Measurements from ENCODE around the gene OIP5. TPM values are rescaled to one million over a fixed set of nuclear protein-coding genes. Genes with fewer than 3 reads are reported as not detected.

Gene OIP5
- total and polyA plus RNA-seq, 2 donors from 2014 or later = 0.94 TPM; not detected in 1

DNA sequence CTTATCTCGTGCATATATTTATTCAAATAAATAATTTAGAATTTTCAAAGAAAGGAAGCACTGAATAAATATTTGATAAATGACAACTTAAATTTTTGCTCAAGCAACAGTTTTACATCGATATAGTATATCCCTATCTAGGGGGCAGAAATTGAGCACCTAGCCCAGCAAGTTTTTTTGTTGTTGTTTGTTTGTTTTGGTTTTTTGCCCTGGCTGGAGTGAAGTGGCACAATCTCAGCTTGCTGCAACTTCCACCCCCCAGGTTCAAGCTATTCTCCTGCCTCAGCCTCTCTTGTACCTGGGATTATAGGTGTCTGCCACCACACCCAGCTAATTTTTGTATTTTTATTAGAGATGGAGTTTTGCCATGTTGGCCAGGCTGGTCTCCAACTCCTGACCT lies 42.4 kb downstream of the OIP5 start:
- TF ChIP-seq CTCF (IDR thresholded peaks at IDR 0.05; ENCODE audit: borderline replicate concordance, extremely low read depth, insufficient read depth) = no peak
- H3K27me3 ChIP-seq (ENCODE audit: control insufficient read depth, insufficient read depth, low read length) = no peaks in the 10 kb centered on the region
- H3K36me3 ChIP-seq (ENCODE audit: control insufficient read depth in 2 of 3, insufficient read depth in 3 of 3, low read length in 3 of 3) = peaks cover 8 to 31% (median 9%) of the 10 kb centered on the region in 3 donors
- intact Hi-C loops (cut with DNase I) = no loop called here
- no peak overlapping the region for H3K27ac ChIP-seq (ENCODE audit: low read depth in 2 of 2, low read length in 2 of 2)
- peaks cover 0 to 8% (median 0%) of the 10 kb centered on the region in 3 donors for H3K4me1 ChIP-seq (ENCODE audit: control insufficient read depth in 2 of 3, insufficient read depth in 2 of 3, low read depth in 1 of 3, low read length in 3 of 3)
- no peak for FAIRE-seq
- no peak for DNase-seq
- H3K4me3 ChIP-seq (ENCODE audit: low read length in 3 of 3) = no peak overlapping the region
- H3K9me3 ChIP-seq (ENCODE audit: control insufficient read depth in 2 of 3, insufficient read depth in 1 of 3, low read length in 3 of 3) = no peaks in the 10 kb centered on the region
- H3K9ac ChIP-seq (ENCODE audit: low read length in 3 of 3) = no peak overlapping the region

GRCh38 chr15:41288464-41288863 lies 43.9 kb downstream of the OIP5 start:
- FAIRE-seq (no peak), DNase-seq (no peak)
- Histone ChIP-seq H3K9ac (ENCODE audit: low read length in 3 of 3) (no peak overlapping the region), H3K4me1 (ENCODE audit: control insufficient read depth in 2 of 3, insufficient read depth in 2 of 3, low read depth in 1 of 3, low read length in 3 of 3) (peaks cover 0 to 10% (median 0%) of the 10 kb centered on the region in 3 donors), H3K4me3 (ENCODE audit: low read length in 3 of 3) (no peak overlapping the region), H3K36me3 (ENCODE audit: control insufficient read depth in 2 of 3, insufficient read depth in 3 of 3, low read length in 3 of 3) (peaks cover 8 to 31% (median 9%) of the 10 kb centered on the region in 3 donors), H3K27me3 (ENCODE audit: control insufficient read depth, insufficient read depth, low read length) (no peaks in the 10 kb centered on the region), H3K27ac (ENCODE audit: low read depth in 2 of 2, low read length in 2 of 2) (no peak overlapping the region), H3K9me3 (ENCODE audit: control insufficient read depth in 2 of 3, insufficient read depth in 1 of 3, low read length in 3 of 3) (no peaks in the 10 kb centered on the region)
- TF ChIP-seq CTCF (IDR thresholded peaks at IDR 0.05; ENCODE audit: borderline replicate concordance, extremely low read depth, insufficient read depth) = no peak
- intact Hi-C loops (cut with DNase I) = no loop called here

- DNase-seq (no peak), FAIRE-seq (no peak)
- Histone ChIP-seq H3K27ac (ENCODE audit: low read depth in 2 of 2, low read length in 2 of 2) (no peak overlapping the region), H3K36me3 (ENCODE audit: control insufficient read depth in 2 of 3, insufficient read depth in 3 of 3, low read length in 3 of 3) (peaks cover 8 to 31% (median 9%) of the 10 kb centered on the region in 3 donors), H3K4me3 (ENCODE audit: low read length in 3 of 3) (no peak overlapping the region), H3K9ac (ENCODE audit: low read length in 3 of 3) (no peak overlapping the region), H3K4me1 (ENCODE audit: control insufficient read depth in 2 of 3, insufficient read depth in 2 of 3, low read depth in 1 of 3, low read length in 3 of 3) (peaks cover 0 to 10% (median 0%) of the 10 kb centered on the region in 3 donors), H3K27me3 (ENCODE audit: control insufficient read depth, insufficient read depth, low read length) (no peaks in the 10 kb centered on the region), H3K9me3 (ENCODE audit: control insufficient read depth in 2 of 3, insufficient read depth in 1 of 3, low read length in 3 of 3) (no peaks in the 10 kb centered on the region)
- no peak for TF ChIP-seq CTCF (IDR thresholded peaks at IDR 0.05; ENCODE audit: borderline replicate concordance, extremely low read depth, insufficient read depth)
- intact Hi-C loops (cut with DNase I) = no loop called here
These were observed 45.6 kb downstream of the OIP5 start for GRCh38 chr15:41286665-41287333.
